GM12878 (cell line): ENCODE results near the gene VWA8.

Experiments used
- ATF7 ChIP-seq: fragments of 450-650 bp; IDR thresholded peaks from 2 replicates; pipeline ENCODE4 v1.6.1; 2016; ENCODE audit warnings: low read depth, mild to moderate bottlenecking
- BMI1 ChIP-seq: fragments of 450-650 bp; IDR thresholded peaks from 2 replicates; pipeline ENCODE4 v1.6.1; 2016; ENCODE audit warnings: mild to moderate bottlenecking, moderate library complexity, borderline replicate concordance
- CTCF ChIP-seq, 3 experiments: IDR thresholded peaks in 2 of 3; conservative IDR thresholded peaks in 1 of 3; 2 replicates each; pipeline ENCODE4 v1.5.1; 2011; ENCODE audit warnings: low read depth in 3 of 3, low read length in 3 of 3, mild to moderate bottlenecking in 3 of 3, control low read depth in 2 of 3, moderate library complexity in 2 of 3, inconsistent platforms in 1 of 3, mixed read lengths in 1 of 3; ENCODE audit not compliant: control insufficient read depth in 2 of 3, insufficient read depth in 1 of 3; ENCODE audit errors: extremely low read depth in 1 of 3
- DPF2 ChIP-seq: fragments of 450-650 bp; IDR thresholded peaks from 2 replicates; pipeline ENCODE4 v1.6.1; 2017; ENCODE audit warnings: mild to moderate bottlenecking
- EZH2 ChIP-seq: IDR thresholded peaks from 2 replicates; pipeline ENCODE4 v1.6.1; 2012; ENCODE audit warnings: low read depth, mild to moderate bottlenecking, control low read depth, inconsistent platforms, low read length, borderline replicate concordance; ENCODE audit not compliant: control insufficient read depth
- KDM1A ChIP-seq: fragments of 200-600 bp; sonication (generic); IDR thresholded peaks from 2 replicates; pipeline ENCODE4 v1.6.1; 2016; ENCODE audit warnings: borderline replicate concordance
- POLR2AphosphoS5 ChIP-seq: IDR thresholded peaks from 2 replicates; pipeline ENCODE4 v1.6.1; 2011; ENCODE audit warnings: mild to moderate bottlenecking, low read length, inconsistent platforms
- SMAD1 ChIP-seq: fragments of 450-650 bp; IDR thresholded peaks from 2 replicates; pipeline ENCODE4 v1.6.1; 2018; ENCODE audit warnings: mild to moderate bottlenecking, low read depth; ENCODE audit not compliant: partially characterized antibody
- SP1 ChIP-seq: IDR thresholded peaks from one replicate; pipeline ENCODE4 v1.6.1; 2011; ENCODE audit warnings: low read depth, low read length
- TAF1 ChIP-seq: IDR thresholded peaks from 2 replicates; pipeline ENCODE4 v1.6.1; 2011; ENCODE audit warnings: mild to moderate bottlenecking, low read depth, low read length, borderline replicate concordance
- YBX1 ChIP-seq: fragments of 450-650 bp; IDR thresholded peaks from 2 replicates; pipeline ENCODE4 v1.6.1; 2016; ENCODE audit warnings: antibody characterized with exemption
- TF ChIP-seq, protein P1 (sequence below): IDR thresholded peaks from 2 replicates; pipeline ENCODE4 v1.6.1; 2011; ENCODE audit warnings: low read depth, mild to moderate bottlenecking, low read length, moderate library complexity, borderline replicate concordance; ENCODE audit errors: extremely low read depth
- TF ChIP-seq, protein P2 (sequence below): IDR thresholded peaks from 2 replicates; pipeline ENCODE4 v1.6.1; 2012; ENCODE audit warnings: low read depth, low read length, improper control_type of control experiment

- TF ChIP-seq SMAD1 (no peak), DPF2 (no peak), TAF1 (no peak), YBX1 (no peak), CTCF (IDR thresholded peaks at IDR 0.05 in 2 of 3, conservative IDR thresholded peaks at IDR 0.05 in 1 of 3; ENCODE audit: control insufficient read depth in 2 of 3, extremely low read depth in 1 of 3, insufficient read depth in 1 of 3, low read depth in 3 of 3, low read length in 3 of 3) (no peak), ATF7 (no peak), POLR2AphosphoS5 (no peak), EZH2 (no peak), BMI1 (no peak), SP1 (no peak), KDM1A (no peak)
- TF ChIP-seq, protein P1, sequence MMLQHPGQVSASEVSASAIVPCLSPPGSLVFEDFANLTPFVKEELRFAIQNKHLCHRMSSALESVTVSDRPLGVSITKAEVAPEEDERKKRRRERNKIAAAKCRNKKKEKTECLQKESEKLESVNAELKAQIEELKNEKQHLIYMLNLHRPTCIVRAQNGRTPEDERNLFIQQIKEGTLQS, result no peak
- TF ChIP-seq, protein P2, sequence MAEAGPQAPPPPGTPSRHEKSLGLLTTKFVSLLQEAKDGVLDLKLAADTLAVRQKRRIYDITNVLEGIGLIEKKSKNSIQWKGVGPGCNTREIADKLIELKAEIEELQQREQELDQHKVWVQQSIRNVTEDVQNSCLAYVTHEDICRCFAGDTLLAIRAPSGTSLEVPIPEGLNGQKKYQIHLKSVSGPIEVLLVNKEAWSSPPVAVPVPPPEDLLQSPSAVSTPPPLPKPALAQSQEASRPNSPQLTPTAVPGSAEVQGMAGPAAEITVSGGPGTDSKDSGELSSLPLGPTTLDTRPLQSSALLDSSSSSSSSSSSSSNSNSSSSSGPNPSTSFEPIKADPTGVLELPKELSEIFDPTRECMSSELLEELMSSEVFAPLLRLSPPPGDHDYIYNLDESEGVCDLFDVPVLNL, result no peak
Observed at GRCh38 chr13:41928323-41928722, 32.6 kb downstream of the VWA8 start.
